ENCODE measurements around the gene SLC25A34. TPM values are rescaled to one million over a fixed set of nuclear protein-coding genes. Genes with fewer than 3 reads are reported as not detected.

SLC25A34 gene
- total RNA-seq, 2 experiments from 2014 or later = 0.92 to 1.5 TPM

DNA sequence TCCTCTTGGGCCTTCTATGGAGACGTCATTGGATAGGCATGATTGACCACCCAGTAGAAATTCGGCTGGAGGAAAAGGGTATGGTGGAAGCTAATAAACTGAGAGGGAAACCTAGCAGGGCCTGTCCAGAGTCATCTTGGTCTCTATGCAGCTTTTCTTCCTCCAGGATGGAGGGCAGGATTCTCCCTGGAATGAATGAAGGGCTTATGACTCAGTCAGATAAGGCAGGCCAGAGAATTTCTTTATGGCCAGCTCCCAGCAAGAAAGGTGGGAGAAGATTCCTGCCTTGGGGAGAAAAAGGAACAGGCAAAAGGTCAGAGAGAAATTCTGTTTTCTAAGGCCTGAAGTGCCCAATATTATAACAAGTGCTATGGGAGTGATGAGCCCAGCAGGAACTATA lies 39.6 kb downstream of the SLC25A34 start:
- H3K27me3 Mint-ChIP-seq = peaks cover 8% of the 10 kb centered on the region
- no peak for DNase-seq
- H3K4me1 Mint-ChIP-seq (ENCODE audit: low read depth) = no peaks in the 10 kb centered on the region
- no peaks in the 10 kb centered on the region for H3K36me3 Mint-ChIP-seq
- H3K9me3 Mint-ChIP-seq = no peaks in the 10 kb centered on the region
- ChIA-PET POLR2A (interaction anchor here (0.7 kb wide), 1 partner anchor 165 kb away, joined by 3 read pairs; no protein-coding TSS in a partner anchor), CTCF (interaction anchor here (1.0 to 1.3 kb wide), 3 partner anchors 10 to 281 kb away, joined by 3 to 5 read pairs (median 3); no protein-coding TSS in a partner anchor)
- H3K27ac Mint-ChIP-seq = no peak overlapping the region
- intact Hi-C loops (cut with micrococcal nuclease) = no loop called here
- no peak overlapping the region for H3K4me3 Mint-ChIP-seq

GRCh38 chr1:15777909-15778707 lies 42.0 kb downstream of the SLC25A34 start:
- Mint-ChIP-seq H3K27me3 (no peaks in the 10 kb centered on the region), H3K4me1 (ENCODE audit: low read depth) (no peaks in the 10 kb centered on the region), H3K36me3 (no peaks in the 10 kb centered on the region), H3K27ac (no peak overlapping the region), H3K9me3 (no peaks in the 10 kb centered on the region), H3K4me3 (no peak overlapping the region)
- ChIA-PET CTCF (interaction anchor here (0.7 to 1.2 kb wide), 5 partner anchors 10 to 37 kb away, joined by 3 to 6 read pairs (median 4); no protein-coding TSS in a partner anchor), POLR2A (no interaction called here)
- no peak for DNase-seq
- intact Hi-C loops (cut with micrococcal nuclease) = no loop called here

DNA sequence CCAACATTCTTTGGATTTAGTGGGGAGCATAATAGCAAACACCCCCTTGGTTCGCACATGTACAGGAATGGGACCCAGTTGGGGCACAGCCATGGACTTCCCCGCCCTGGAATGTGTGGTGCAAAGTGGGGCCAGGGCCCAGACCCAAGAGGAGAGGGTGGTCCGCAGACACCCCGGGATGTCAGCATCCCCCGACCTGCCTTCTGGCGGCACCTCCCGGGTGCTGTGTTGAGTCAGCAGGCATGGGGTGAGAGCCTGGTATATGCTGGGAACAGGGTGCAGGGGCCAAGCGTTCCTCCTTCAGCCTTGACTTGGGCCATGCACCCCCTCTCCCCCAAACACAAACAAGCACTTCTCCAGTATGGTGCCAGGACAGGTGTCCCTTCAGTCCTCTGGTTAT lies 49.6 kb downstream of the SLC25A34 start:
- intact Hi-C loops (cut with micrococcal nuclease) = no loop called here
- no peak for DNase-seq
- ChIA-PET POLR2A (no interaction called here), CTCF (no interaction called here)
- no peaks in the 10 kb centered on the region for H3K9me3 Mint-ChIP-seq
- H3K4me1 Mint-ChIP-seq (ENCODE audit: low read depth) = no peaks in the 10 kb centered on the region
- H3K27me3 Mint-ChIP-seq = peaks cover 3% of the 10 kb centered on the region
- no peak overlapping the region for H3K4me3 Mint-ChIP-seq
- no peak overlapping the region for H3K27ac Mint-ChIP-seq
- H3K36me3 Mint-ChIP-seq = no peaks in the 10 kb centered on the region

- intact Hi-C loops (cut with micrococcal nuclease) = no loop called here
- POLR2A ChIA-PET = no interaction called here
- H3K27me3 Mint-ChIP-seq = peaks cover 3% of the 10 kb centered on the region
- CTCF ChIA-PET = no interaction called here
- no peak overlapping the region for H3K4me3 Mint-ChIP-seq
- H3K9me3 Mint-ChIP-seq = no peaks in the 10 kb centered on the region
- H3K27ac Mint-ChIP-seq = no peak overlapping the region
- no peaks in the 10 kb centered on the region for H3K4me1 Mint-ChIP-seq (ENCODE audit: low read depth)
- no peak for DNase-seq
- H3K36me3 Mint-ChIP-seq = no peaks in the 10 kb centered on the region
Measured at GRCh38 chr1:15786581-15786980, 50.5 kb downstream of the SLC25A34 start.

DNA sequence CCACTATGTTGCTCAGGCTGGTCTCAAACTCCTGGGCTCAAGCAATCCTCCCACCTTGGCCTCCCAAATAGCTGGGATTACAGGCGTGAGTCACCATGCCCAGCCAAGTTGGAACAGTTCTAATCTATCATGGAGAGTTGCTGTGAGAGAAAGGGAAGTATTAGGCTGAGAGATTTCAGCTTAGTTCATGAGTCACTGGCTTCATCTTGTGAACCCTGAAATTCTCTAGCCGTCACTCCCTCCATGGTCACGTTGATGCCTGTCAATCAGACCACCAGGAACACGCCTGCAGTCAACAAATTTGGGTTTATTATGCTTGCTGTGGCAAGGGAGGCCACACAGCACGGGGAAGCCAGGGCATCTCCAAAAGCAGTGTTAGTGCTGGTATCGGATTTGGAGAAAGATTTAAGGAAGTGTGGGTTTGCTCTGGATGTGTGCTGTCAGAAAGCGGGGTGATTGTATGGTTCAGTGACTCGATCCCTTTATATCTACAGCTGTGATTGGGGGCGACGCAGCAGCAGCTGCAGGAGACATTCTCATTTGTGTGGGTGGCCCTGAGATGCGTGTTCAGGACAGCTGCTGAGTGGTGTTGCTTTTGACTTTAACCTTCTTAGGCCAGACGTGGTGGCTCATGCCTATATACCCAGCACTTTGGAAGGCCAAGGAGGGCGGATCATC lies 52.7 kb downstream of the SLC25A34 start:
- ChIA-PET POLR2A (no interaction called here), CTCF (interaction anchor here (0.6 to 0.8 kb wide), 2 partner anchors 11 to 290 kb away, joined by 3 read pairs; no protein-coding TSS in a partner anchor)
- Mint-ChIP-seq H3K27ac (no peak overlapping the region), H3K4me1 (ENCODE audit: low read depth) (no peaks in the 10 kb centered on the region), H3K9me3 (no peaks in the 10 kb centered on the region), H3K36me3 (no peaks in the 10 kb centered on the region), H3K27me3 (peaks cover 4% of the 10 kb centered on the region), H3K4me3 (no peak overlapping the region)
- no peak for DNase-seq
- intact Hi-C loops (cut with micrococcal nuclease) = no loop called here

Other genes starting within 250 kb of the SLC25A34 start
- gene CASP9, start 212.0 kb upstream of the SLC25A34 start, total RNA-seq = 10 to 100 TPM; 10.5 to 11.5 TPM
- gene DNAJC16, start 209.4 kb upstream of the SLC25A34 start, total RNA-seq = 10 to 100 TPM; 10.0 to 10.4 TPM
- gene AGMAT, start 151.2 kb upstream of the SLC25A34 start, total RNA-seq = 10 to 100 TPM; 13.9 to 15.2 TPM
- 10 to 100 TPM; 26.3 to 28.2 TPM for gene DDI2, start 118.8 kb upstream of the SLC25A34 start, total RNA-seq
- 10 to 100 TPM; 46.5 to 48.1 TPM for gene PLEKHM2, start 51.9 kb upstream of the SLC25A34 start, total RNA-seq
- gene TMEM82, start 6.2 kb downstream of the SLC25A34 start, total RNA-seq = not detected
- gene FBLIM1, start 22.5 kb downstream of the SLC25A34 start, total RNA-seq = under 1 TPM in 1 of 2 experiments, not detected in 1; 0.05 TPM
- gene UQCRHL, start 71.4 kb downstream of the SLC25A34 start, total RNA-seq = 1 to 10 TPM; 2.0 to 2.5 TPM
- gene SPEN, start 111.4 kb downstream of the SLC25A34 start, total RNA-seq = 10 to 100 TPM; 37.0 to 41.9 TPM
- gene ZBTB17, start 239.8 kb downstream of the SLC25A34 start, total RNA-seq = 10 to 100 TPM; 52.7 to 58.8 TPM

All from activated CD4-positive, alpha-beta memory T cell treated with anti-CD3 and anti-CD28 coated beads for 36 hours (primary cell).